ENCODE measurements around the gene PDE3A.

DNA sequence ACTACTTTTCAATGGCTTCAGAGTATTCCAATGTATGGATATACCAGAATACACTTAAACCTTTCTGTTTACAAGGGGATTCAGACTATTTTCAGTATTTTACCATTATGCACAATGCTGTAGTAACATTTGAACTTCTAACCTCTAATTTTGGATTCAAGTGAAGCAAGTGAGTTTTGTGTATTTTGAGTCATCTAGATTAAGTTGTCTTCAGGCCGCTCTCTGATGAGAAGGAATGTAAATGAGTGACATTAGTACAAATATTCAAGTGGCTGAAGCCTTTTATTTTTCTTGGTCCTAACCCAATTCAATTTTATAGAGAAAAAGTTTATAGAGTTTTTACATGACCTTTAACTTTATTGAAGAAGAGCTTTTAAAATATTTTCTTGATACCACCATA lies 125.6 kb downstream of the PDE3A start:
- TF ChIP-seq EZH2 (IDR thresholded peaks at IDR 0.05) (no peak), YY1 (IDR thresholded peaks at IDR 0.05; ENCODE audit: extremely low read depth, insufficient replicate concordance, low read depth, low read length) (no peak), EZH2phosphoT487 (IDR thresholded peaks at IDR 0.05; ENCODE audit: borderline replicate concordance) (no peak), POLR2AphosphoS5 (IDR thresholded peaks at IDR 0.05; ENCODE audit: low read depth, low read length) (no peak)
- TF ChIP-seq, protein P1, sequence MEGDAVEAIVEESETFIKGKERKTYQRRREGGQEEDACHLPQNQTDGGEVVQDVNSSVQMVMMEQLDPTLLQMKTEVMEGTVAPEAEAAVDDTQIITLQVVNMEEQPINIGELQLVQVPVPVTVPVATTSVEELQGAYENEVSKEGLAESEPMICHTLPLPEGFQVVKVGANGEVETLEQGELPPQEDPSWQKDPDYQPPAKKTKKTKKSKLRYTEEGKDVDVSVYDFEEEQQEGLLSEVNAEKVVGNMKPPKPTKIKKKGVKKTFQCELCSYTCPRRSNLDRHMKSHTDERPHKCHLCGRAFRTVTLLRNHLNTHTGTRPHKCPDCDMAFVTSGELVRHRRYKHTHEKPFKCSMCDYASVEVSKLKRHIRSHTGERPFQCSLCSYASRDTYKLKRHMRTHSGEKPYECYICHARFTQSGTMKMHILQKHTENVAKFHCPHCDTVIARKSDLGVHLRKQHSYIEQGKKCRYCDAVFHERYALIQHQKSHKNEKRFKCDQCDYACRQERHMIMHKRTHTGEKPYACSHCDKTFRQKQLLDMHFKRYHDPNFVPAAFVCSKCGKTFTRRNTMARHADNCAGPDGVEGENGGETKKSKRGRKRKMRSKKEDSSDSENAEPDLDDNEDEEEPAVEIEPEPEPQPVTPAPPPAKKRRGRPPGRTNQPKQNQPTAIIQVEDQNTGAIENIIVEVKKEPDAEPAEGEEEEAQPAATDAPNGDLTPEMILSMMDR (IDR thresholded peaks at IDR 0.05 in 2 of 3, conservative IDR thresholded peaks at IDR 0.05 in 1 of 3; ENCODE audit: borderline replicate concordance in 1 of 3, insufficient read depth in 1 of 3, low read depth in 2 of 3, low read length in 2 of 3) = no peak
- TF ChIP-seq, protein P2, sequence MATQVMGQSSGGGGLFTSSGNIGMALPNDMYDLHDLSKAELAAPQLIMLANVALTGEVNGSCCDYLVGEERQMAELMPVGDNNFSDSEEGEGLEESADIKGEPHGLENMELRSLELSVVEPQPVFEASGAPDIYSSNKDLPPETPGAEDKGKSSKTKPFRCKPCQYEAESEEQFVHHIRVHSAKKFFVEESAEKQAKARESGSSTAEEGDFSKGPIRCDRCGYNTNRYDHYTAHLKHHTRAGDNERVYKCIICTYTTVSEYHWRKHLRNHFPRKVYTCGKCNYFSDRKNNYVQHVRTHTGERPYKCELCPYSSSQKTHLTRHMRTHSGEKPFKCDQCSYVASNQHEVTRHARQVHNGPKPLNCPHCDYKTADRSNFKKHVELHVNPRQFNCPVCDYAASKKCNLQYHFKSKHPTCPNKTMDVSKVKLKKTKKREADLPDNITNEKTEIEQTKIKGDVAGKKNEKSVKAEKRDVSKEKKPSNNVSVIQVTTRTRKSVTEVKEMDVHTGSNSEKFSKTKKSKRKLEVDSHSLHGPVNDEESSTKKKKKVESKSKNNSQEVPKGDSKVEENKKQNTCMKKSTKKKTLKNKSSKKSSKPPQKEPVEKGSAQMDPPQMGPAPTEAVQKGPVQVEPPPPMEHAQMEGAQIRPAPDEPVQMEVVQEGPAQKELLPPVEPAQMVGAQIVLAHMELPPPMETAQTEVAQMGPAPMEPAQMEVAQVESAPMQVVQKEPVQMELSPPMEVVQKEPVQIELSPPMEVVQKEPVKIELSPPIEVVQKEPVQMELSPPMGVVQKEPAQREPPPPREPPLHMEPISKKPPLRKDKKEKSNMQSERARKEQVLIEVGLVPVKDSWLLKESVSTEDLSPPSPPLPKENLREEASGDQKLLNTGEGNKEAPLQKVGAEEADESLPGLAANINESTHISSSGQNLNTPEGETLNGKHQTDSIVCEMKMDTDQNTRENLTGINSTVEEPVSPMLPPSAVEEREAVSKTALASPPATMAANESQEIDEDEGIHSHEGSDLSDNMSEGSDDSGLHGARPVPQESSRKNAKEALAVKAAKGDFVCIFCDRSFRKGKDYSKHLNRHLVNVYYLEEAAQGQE (IDR thresholded peaks at IDR 0.05; ENCODE audit: low read depth) = no peak
- TF ChIP-seq, protein P3, sequence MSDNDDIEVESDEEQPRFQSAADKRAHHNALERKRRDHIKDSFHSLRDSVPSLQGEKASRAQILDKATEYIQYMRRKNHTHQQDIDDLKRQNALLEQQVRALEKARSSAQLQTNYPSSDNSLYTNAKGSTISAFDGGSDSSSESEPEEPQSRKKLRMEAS (IDR thresholded peaks at IDR 0.05) = no peak
- TF ChIP-seq, protein P4, sequence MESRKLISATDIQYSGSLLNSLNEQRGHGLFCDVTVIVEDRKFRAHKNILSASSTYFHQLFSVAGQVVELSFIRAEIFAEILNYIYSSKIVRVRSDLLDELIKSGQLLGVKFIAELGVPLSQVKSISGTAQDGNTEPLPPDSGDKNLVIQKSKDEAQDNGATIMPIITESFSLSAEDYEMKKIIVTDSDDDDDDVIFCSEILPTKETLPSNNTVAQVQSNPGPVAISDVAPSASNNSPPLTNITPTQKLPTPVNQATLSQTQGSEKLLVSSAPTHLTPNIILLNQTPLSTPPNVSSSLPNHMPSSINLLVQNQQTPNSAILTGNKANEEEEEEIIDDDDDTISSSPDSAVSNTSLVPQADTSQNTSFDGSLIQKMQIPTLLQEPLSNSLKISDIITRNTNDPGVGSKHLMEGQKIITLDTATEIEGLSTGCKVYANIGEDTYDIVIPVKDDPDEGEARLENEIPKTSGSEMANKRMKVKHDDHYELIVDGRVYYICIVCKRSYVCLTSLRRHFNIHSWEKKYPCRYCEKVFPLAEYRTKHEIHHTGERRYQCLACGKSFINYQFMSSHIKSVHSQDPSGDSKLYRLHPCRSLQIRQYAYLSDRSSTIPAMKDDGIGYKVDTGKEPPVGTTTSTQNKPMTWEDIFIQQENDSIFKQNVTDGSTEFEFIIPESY (IDR thresholded peaks at IDR 0.05; ENCODE audit: extremely low read depth, insufficient replicate concordance, low read length) = no peak

Measured in HCT116 (cell line).